Activated T-helper 1 cell treated with anti-CD3 and anti-CD28 coated beads, Interleukin-2, amount 50 U/mL, for 16 hours (primary cell): ENCODE measurements around the gene EGFR.

ENCODE experiments used
- DNase-seq, 2 donors: peaks; one replicate each; pipeline ENCODE4 v3.0.0-alpha.2; 2020; ENCODE audit warnings: low read depth in 1 of 2, low spot score in 1 of 2

Gene EGFR

GRCh38 chr7:55185941-55186609, 167.3 kb downstream of the EGFR start:
- DNase-seq, result no peak

- DNase-seq, result no peak
These were observed 169.1 kb downstream of the EGFR start for GRCh38 chr7:55187701-55188491.

- no peak for DNase-seq
These were observed 169.8 kb downstream of the EGFR start for GRCh38 chr7:55188590-55189138.

- no peak for DNase-seq
These were observed 170.4 kb downstream of the EGFR start for GRCh38 chr7:55189146-55189766.

GRCh38 chr7:55189878-55190436, 171.1 kb downstream of the EGFR start:
- DNase-seq, result no peak

- DNase-seq, result no peak
These were observed 171.8 kb downstream of the EGFR start for GRCh38 chr7:55190511-55191160.

GRCh38 chr7:55191161-55191925, 172.5 kb downstream of the EGFR start:
- DNase-seq, result no peak

- DNase-seq, result no peak
These were observed 173.3 kb downstream of the EGFR start for GRCh38 chr7:55191926-55192692.

- no peak for DNase-seq
These were observed 173.9 kb downstream of the EGFR start for GRCh38 chr7:55192723-55193122.

- DNase-seq, result no peak
These were observed 174.4 kb downstream of the EGFR start for GRCh38 chr7:55193245-55193644.

- no peak for DNase-seq
These were observed 175.7 kb downstream of the EGFR start for GRCh38 chr7:55194522-55194921.

GRCh38 chr7:55198634-55199392, 180.0 kb downstream of the EGFR start:
- DNase-seq, result no peak

- no peak for DNase-seq
These were observed 180.6 kb downstream of the EGFR start for GRCh38 chr7:55199418-55199817.

- no peak for DNase-seq
These were observed 181.6 kb downstream of the EGFR start for GRCh38 chr7:55200441-55200840.

- DNase-seq, result no peak
These were observed 183.5 kb downstream of the EGFR start for GRCh38 chr7:55202150-55202913.

GRCh38 chr7:55203300-55203699, 184.5 kb downstream of the EGFR start:
- no peak for DNase-seq

GRCh38 chr7:55205124-55205955, 186.5 kb downstream of the EGFR start:
- DNase-seq, result no peak
